ENCODE results near the gene DCAF5. TPM values are rescaled to one million over a fixed set of nuclear protein-coding genes. Genes with fewer than 3 reads are reported as not detected.

The DCAF5 gene
- total RNA-seq, 1 experiment from 2014 or later = 45.5 TPM

- no peak overlapping the region for H3K27ac ChIP-seq (ENCODE audit: low read length)
- no peaks in the 10 kb centered on the region for H3K27me3 ChIP-seq (ENCODE audit: low read length)
- no peak overlapping the region for H2AFZ ChIP-seq (ENCODE audit: low read length)
- peaks cover 32% of the 10 kb centered on the region for H3K4me1 ChIP-seq (ENCODE audit: low read length)
- no peak overlapping the region for H3K9ac ChIP-seq (ENCODE audit: low read length)
- no peak for DNase-seq
- H4K20me1 ChIP-seq (ENCODE audit: insufficient read depth, low read depth, low read length) = peaks cover 22% of the 10 kb centered on the region
- H3K4me3 ChIP-seq (ENCODE audit: low read length) = no peak overlapping the region
- H3K79me2 ChIP-seq (ENCODE audit: low read length) = no peaks in the 10 kb centered on the region
- no peaks in the 10 kb centered on the region for H3K9me3 ChIP-seq (ENCODE audit: low read length)
- peaks cover 21% of the 10 kb centered on the region for H3K36me3 ChIP-seq (ENCODE audit: insufficient read depth, low read length)
- no peaks in the 10 kb centered on the region for H3K9me2 ChIP-seq (replicated peaks; ENCODE audit: insufficient read depth, low read length)
- H3K4me2 ChIP-seq (ENCODE audit: low read depth, low read length, poor library complexity, severe bottlenecking) = no peak overlapping the region
These were observed 97.8 kb downstream of the DCAF5 start for GRCh38 chr14:69055125-69055524.

- H3K9ac ChIP-seq (ENCODE audit: low read length) = no peak overlapping the region
- DNase-seq = no peak
- no peaks in the 10 kb centered on the region for H3K27me3 ChIP-seq (ENCODE audit: low read length)
- H3K4me1 ChIP-seq (ENCODE audit: low read length) = peaks cover 32% of the 10 kb centered on the region
- H4K20me1 ChIP-seq (ENCODE audit: insufficient read depth, low read depth, low read length) = peaks cover 23% of the 10 kb centered on the region
- H3K4me2 ChIP-seq (ENCODE audit: low read depth, low read length, poor library complexity, severe bottlenecking) = no peak overlapping the region
- H3K27ac ChIP-seq (ENCODE audit: low read length) = no peak overlapping the region
- H2AFZ ChIP-seq (ENCODE audit: low read length) = no peak overlapping the region
- H3K36me3 ChIP-seq (ENCODE audit: insufficient read depth, low read length) = peaks cover 16% of the 10 kb centered on the region
- H3K4me3 ChIP-seq (ENCODE audit: low read length) = no peak overlapping the region
- H3K9me2 ChIP-seq (replicated peaks; ENCODE audit: insufficient read depth, low read length) = no peaks in the 10 kb centered on the region
- H3K79me2 ChIP-seq (ENCODE audit: low read length) = no peaks in the 10 kb centered on the region
- no peaks in the 10 kb centered on the region for H3K9me3 ChIP-seq (ENCODE audit: low read length)
These were observed 98.9 kb downstream of the DCAF5 start for GRCh38 chr14:69054030-69054429.

- peaks cover 16% of the 10 kb centered on the region for H3K36me3 ChIP-seq (ENCODE audit: insufficient read depth, low read length)
- H3K9ac ChIP-seq (ENCODE audit: low read length) = no peak overlapping the region
- no peaks in the 10 kb centered on the region for H3K9me2 ChIP-seq (replicated peaks; ENCODE audit: insufficient read depth, low read length)
- no peak overlapping the region for H2AFZ ChIP-seq (ENCODE audit: low read length)
- H3K27me3 ChIP-seq (ENCODE audit: low read length) = no peaks in the 10 kb centered on the region
- H4K20me1 ChIP-seq (ENCODE audit: insufficient read depth, low read depth, low read length) = peaks cover 23% of the 10 kb centered on the region
- DNase-seq = no peak
- no peak overlapping the region for H3K4me2 ChIP-seq (ENCODE audit: low read depth, low read length, poor library complexity, severe bottlenecking)
- H3K27ac ChIP-seq (ENCODE audit: low read length) = no peak overlapping the region
- H3K9me3 ChIP-seq (ENCODE audit: low read length) = no peaks in the 10 kb centered on the region
- no peaks in the 10 kb centered on the region for H3K79me2 ChIP-seq (ENCODE audit: low read length)
- H3K4me1 ChIP-seq (ENCODE audit: low read length) = peaks cover 32% of the 10 kb centered on the region
- H3K4me3 ChIP-seq (ENCODE audit: low read length) = no peak overlapping the region
These were observed 100.7 kb downstream of the DCAF5 start for GRCh38 chr14:69052181-69052601.

GRCh38 chr14:69050240-69051184 lies 102.4 kb downstream of the DCAF5 start:
- Histone ChIP-seq H3K9ac (ENCODE audit: low read length) (no peak overlapping the region), H3K9me2 (replicated peaks; ENCODE audit: insufficient read depth, low read length) (no peaks in the 10 kb centered on the region), H3K27ac (ENCODE audit: low read length) (no peak overlapping the region), H3K4me1 (ENCODE audit: low read length) (peaks cover 27% of the 10 kb centered on the region), H3K79me2 (ENCODE audit: low read length) (no peaks in the 10 kb centered on the region), H3K27me3 (ENCODE audit: low read length) (no peaks in the 10 kb centered on the region), H3K4me3 (ENCODE audit: low read length) (no peak overlapping the region), H3K9me3 (ENCODE audit: low read length) (no peaks in the 10 kb centered on the region), H2AFZ (ENCODE audit: low read length) (no peak overlapping the region), H3K4me2 (ENCODE audit: low read depth, low read length, poor library complexity, severe bottlenecking) (peak overlapping the region; percentile 24), H3K36me3 (ENCODE audit: insufficient read depth, low read length) (peaks cover 11% of the 10 kb centered on the region; the same call in 1 of the 2 replicates), H4K20me1 (ENCODE audit: insufficient read depth, low read depth, low read length) (peaks cover 31% of the 10 kb centered on the region)
- no peak for DNase-seq

GRCh38 chr14:69049675-69050074 lies 103.2 kb downstream of the DCAF5 start:
- H2AFZ ChIP-seq (ENCODE audit: low read length) = no peak overlapping the region
- H3K27ac ChIP-seq (ENCODE audit: low read length) = no peak overlapping the region
- peaks cover 9% of the 10 kb centered on the region; the same call in 1 of the 2 replicates for H3K36me3 ChIP-seq (ENCODE audit: insufficient read depth, low read length)
- H3K9ac ChIP-seq (ENCODE audit: low read length) = no peak overlapping the region
- no peaks in the 10 kb centered on the region for H3K27me3 ChIP-seq (ENCODE audit: low read length)
- H3K4me3 ChIP-seq (ENCODE audit: low read length) = no peak overlapping the region
- H3K79me2 ChIP-seq (ENCODE audit: low read length) = no peaks in the 10 kb centered on the region
- no peaks in the 10 kb centered on the region for H3K9me2 ChIP-seq (replicated peaks; ENCODE audit: insufficient read depth, low read length)
- no peak for DNase-seq
- no peak overlapping the region for H3K4me2 ChIP-seq (ENCODE audit: low read depth, low read length, poor library complexity, severe bottlenecking)
- H3K4me1 ChIP-seq (ENCODE audit: low read length) = peaks cover 27% of the 10 kb centered on the region
- H4K20me1 ChIP-seq (ENCODE audit: insufficient read depth, low read depth, low read length) = peaks cover 31% of the 10 kb centered on the region
- no peaks in the 10 kb centered on the region for H3K9me3 ChIP-seq (ENCODE audit: low read length)

GRCh38 chr14:69048456-69048855 lies 104.5 kb downstream of the DCAF5 start:
- DNase-seq = no peak
- Histone ChIP-seq H3K79me2 (ENCODE audit: low read length) (no peaks in the 10 kb centered on the region), H3K9me2 (replicated peaks; ENCODE audit: insufficient read depth, low read length) (no peaks in the 10 kb centered on the region), H3K9ac (ENCODE audit: low read length) (no peak overlapping the region), H4K20me1 (ENCODE audit: insufficient read depth, low read depth, low read length) (peaks cover 35% of the 10 kb centered on the region), H2AFZ (ENCODE audit: low read length) (no peak overlapping the region), H3K27me3 (ENCODE audit: low read length) (no peaks in the 10 kb centered on the region), H3K4me1 (ENCODE audit: low read length) (peaks cover 27% of the 10 kb centered on the region), H3K27ac (ENCODE audit: low read length) (no peak overlapping the region), H3K4me2 (ENCODE audit: low read depth, low read length, poor library complexity, severe bottlenecking) (no peak overlapping the region), H3K9me3 (ENCODE audit: low read length) (no peaks in the 10 kb centered on the region), H3K4me3 (ENCODE audit: low read length) (no peak overlapping the region), H3K36me3 (ENCODE audit: insufficient read depth, low read length) (peaks cover 3% of the 10 kb centered on the region; the same call in 1 of the 2 replicates)

- no peaks in the 10 kb centered on the region for H3K27me3 ChIP-seq (ENCODE audit: low read length)
- H3K9me3 ChIP-seq (ENCODE audit: low read length) = no peaks in the 10 kb centered on the region
- H3K4me1 ChIP-seq (ENCODE audit: low read length) = peaks cover 19% of the 10 kb centered on the region
- no peak overlapping the region for H3K27ac ChIP-seq (ENCODE audit: low read length)
- H2AFZ ChIP-seq (ENCODE audit: low read length) = no peak overlapping the region
- H3K9me2 ChIP-seq (replicated peaks; ENCODE audit: insufficient read depth, low read length) = no peaks in the 10 kb centered on the region
- H3K9ac ChIP-seq (ENCODE audit: low read length) = no peak overlapping the region
- H3K36me3 ChIP-seq (ENCODE audit: insufficient read depth, low read length) = 0 out of 2 replicates have a peak, but pooled peaks cover 3% of the 10 kb centered on the region
- H4K20me1 ChIP-seq (ENCODE audit: insufficient read depth, low read depth, low read length) = peaks cover 25% of the 10 kb centered on the region
- no peak overlapping the region for H3K4me3 ChIP-seq (ENCODE audit: low read length)
- H3K4me2 ChIP-seq (ENCODE audit: low read depth, low read length, poor library complexity, severe bottlenecking) = no peak overlapping the region
- H3K79me2 ChIP-seq (ENCODE audit: low read length) = no peaks in the 10 kb centered on the region
- DNase-seq = no peak
These were observed 105.7 kb downstream of the DCAF5 start for GRCh38 chr14:69047255-69047654.

GRCh38 chr14:69046476-69046860 lies 106.5 kb downstream of the DCAF5 start:
- Histone ChIP-seq H4K20me1 (ENCODE audit: insufficient read depth, low read depth, low read length) (peaks cover 20% of the 10 kb centered on the region; the same call in 1 of the 2 replicates), H3K27ac (ENCODE audit: low read length) (no peak overlapping the region), H3K9me2 (replicated peaks; ENCODE audit: insufficient read depth, low read length) (no peaks in the 10 kb centered on the region), H3K27me3 (ENCODE audit: low read length) (no peaks in the 10 kb centered on the region), H3K36me3 (ENCODE audit: insufficient read depth, low read length) (0 out of 2 replicates have a peak, but pooled peaks cover 3% of the 10 kb centered on the region), H3K9ac (ENCODE audit: low read length) (no peak overlapping the region), H3K4me3 (ENCODE audit: low read length) (no peak overlapping the region), H3K9me3 (ENCODE audit: low read length) (no peaks in the 10 kb centered on the region), H2AFZ (ENCODE audit: low read length) (no peak overlapping the region), H3K4me2 (ENCODE audit: low read depth, low read length, poor library complexity, severe bottlenecking) (no peak overlapping the region), H3K4me1 (ENCODE audit: low read length) (peaks cover 11% of the 10 kb centered on the region), H3K79me2 (ENCODE audit: low read length) (no peaks in the 10 kb centered on the region)
- DNase-seq = no peak

All from Karpas-422 (cell line).